K562 (cell line): ENCODE measurements around the gene SLC15A3. TPM values are rescaled to one million over a fixed set of nuclear protein-coding genes. Genes with fewer than 3 reads are reported as not detected.
A peak's percentile ranks its signal among the peaks of the same experiment; 100 is the strongest.

Experiments used
- RREB1 ChIP-seq: fragments of 250-450 bp; sonication (Bioruptor Pico); IDR thresholded peaks from 2 replicates; pipeline ENCODE4 v1.4.0; 2020
- SMAD4 ChIP-seq: fragments of 250-450 bp; sonication (Bioruptor Pico); conservative IDR thresholded peaks from 2 replicates; pipeline ENCODE4 v1.8.0; 2021; ENCODE audit warnings: inconsistent platforms, mild to moderate bottlenecking, moderate library complexity
- ZNF398 ChIP-seq: fragments of 250-450 bp; sonication (Bioruptor Pico); IDR thresholded peaks from 2 replicates; pipeline ENCODE4 v1.8.0; 2021; ENCODE audit warnings: moderate library complexity, mild to moderate bottlenecking, inconsistent platforms
- polyA plus RNA-seq, 8 experiments: library from polyadenylated mRNA; depleted of rRNA in 4 of 8; stranded (reverse) in 5 of 8; unstranded in 3 of 8; fragments of >200 nt; fragmentation: Nextera tagmentation in 2 of 8; fragmentation: Illumina TruSeq in 1 of 8; extraction: Ambion mirVana in 2 of 8; extraction: Trizol in 1 of 8; gene quantifications; 2 replicates each; pipeline versions ENCODE4 v1.2.1 to v1.2.3, GENCODE V29; 2011 to 2014; ENCODE audit warnings: inconsistent platforms in 1 of 8, missing spikeins in 1 of 8
- total RNA-seq, 7 experiments: library from RNA; depleted of rRNA in 6 of 7; stranded (reverse); fragments of >200 nt in 6 of 7; fragmentation: Illumina TruSeq in 2 of 7; extraction: Trizol in 2 of 7; gene quantifications; 2 replicates each; pipeline versions ENCODE4 v1.2.1 to v1.2.3, GENCODE V29; 2011 to 2021; ENCODE audit warnings: low replicate concordance in 1 of 7
- TF ChIP-seq, protein P1 (sequence below), 2 experiments: fragments of 450-650 bp in 1 of 2; sonication (generic) in 1 of 2; formaldehyde crosslinking in 1 of 2; IDR thresholded peaks; 2 replicates each; pipeline versions ENCODE4 v1.7.1 to v1.9.0; 2016 to 2022; ENCODE audit warnings: inconsistent platforms in 1 of 2, mild to moderate bottlenecking in 1 of 2, missing genetic modification reagents in 1 of 2

Gene SLC15A3
- total and polyA plus RNA-seq, 9 of the 15 experiments (the other 6 are each of a cell fraction or from before 2014, with no cell fraction given) = 0.07 to 0.27 TPM; not detected in 7

DNA sequence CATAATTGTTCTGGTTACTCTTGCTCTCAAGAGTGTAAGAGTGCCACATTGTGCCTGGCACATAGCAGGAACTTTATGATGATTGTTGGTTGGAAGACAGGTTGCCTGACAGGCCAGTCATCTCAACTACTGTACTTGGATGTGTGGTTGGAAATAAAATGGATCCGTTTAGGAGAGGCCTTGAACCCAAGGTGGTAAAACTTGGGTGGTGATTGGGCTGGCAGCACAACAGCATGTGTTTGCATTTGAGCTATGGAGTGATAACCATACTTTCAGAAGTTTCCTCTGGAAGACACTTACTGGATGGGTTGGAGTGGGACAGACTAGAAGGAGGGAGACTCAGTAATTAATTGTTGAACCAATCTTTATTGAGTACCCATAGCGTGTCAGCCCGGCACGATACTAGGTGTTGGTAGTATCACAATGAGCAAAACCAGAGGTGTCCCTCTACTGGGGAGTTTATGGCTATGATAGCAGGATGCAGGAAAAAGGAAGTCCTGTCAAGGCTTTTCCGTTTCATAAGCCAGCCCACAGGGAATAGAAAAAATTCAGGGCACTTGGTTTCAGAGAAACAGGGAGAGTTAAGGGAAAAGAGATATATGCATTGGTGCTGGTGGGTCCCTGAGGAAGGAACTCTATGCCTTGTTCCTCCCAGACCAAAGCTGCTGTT is 41.1 kb downstream of the SLC15A3 start (continued):
- TF ChIP-seq RREB1 (CRISPR knock-in tag) (no peak), ZNF398 (CRISPR knock-in tag) (no peak), SMAD4 (no peak)
- TF ChIP-seq, protein P1, sequence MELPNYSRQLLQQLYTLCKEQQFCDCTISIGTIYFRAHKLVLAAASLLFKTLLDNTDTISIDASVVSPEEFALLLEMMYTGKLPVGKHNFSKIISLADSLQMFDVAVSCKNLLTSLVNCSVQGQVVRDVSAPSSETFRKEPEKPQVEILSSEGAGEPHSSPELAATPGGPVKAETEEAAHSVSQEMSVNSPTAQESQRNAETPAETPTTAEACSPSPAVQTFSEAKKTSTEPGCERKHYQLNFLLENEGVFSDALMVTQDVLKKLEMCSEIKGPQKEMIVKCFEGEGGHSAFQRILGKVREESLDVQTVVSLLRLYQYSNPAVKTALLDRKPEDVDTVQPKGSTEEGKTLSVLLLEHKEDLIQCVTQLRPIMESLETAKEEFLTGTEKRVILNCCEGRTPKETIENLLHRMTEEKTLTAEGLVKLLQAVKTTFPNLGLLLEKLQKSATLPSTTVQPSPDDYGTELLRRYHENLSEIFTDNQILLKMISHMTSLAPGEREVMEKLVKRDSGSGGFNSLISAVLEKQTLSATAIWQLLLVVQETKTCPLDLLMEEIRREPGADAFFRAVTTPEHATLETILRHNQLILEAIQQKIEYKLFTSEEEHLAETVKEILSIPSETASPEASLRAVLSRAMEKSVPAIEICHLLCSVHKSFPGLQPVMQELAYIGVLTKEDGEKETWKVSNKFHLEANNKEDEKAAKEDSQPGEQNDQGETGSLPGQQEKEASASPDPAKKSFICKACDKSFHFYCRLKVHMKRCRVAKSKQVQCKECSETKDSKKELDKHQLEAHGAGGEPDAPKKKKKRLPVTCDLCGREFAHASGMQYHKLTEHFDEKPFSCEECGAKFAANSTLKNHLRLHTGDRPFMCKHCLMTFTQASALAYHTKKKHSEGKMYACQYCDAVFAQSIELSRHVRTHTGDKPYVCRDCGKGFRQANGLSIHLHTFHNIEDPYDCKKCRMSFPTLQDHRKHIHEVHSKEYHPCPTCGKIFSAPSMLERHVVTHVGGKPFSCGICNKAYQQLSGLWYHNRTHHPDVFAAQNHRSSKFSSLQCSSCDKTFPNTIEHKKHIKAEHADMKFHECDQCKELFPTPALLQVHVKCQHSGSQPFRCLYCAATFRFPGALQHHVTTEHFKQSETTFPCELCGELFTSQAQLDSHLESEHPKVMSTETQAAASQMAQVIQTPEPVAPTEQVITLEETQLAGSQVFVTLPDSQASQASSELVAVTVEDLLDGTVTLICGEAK (IDR thresholded peaks at IDR 0.05) = peak; percentile 37; the same call in 1 of the 2 replicates
- TF ChIP-seq, protein P1 (CRISPR knock-in tag; IDR thresholded peaks at IDR 0.05) = no peak
